Cardiac fibroblast (primary cell): ENCODE measurements around the gene RNF150.

ENCODE experiments used
- DNase-seq, 2 donors: peaks; one replicate each; pipeline versions ENCODE4 v3.0.0 to v3.0.0-alpha.2; 2010; ENCODE audit warnings: low read depth in 2 of 2
- H3K4me3 ChIP-seq, 2 donors: replicated peaks in 1 of 2; 1 replicate in 1 of 2; 2 replicates in 1 of 2; pipeline ENCODE4 v1.5.1; 2011; ENCODE audit warnings: low read depth in 2 of 2, low read length in 2 of 2, mild to moderate bottlenecking in 2 of 2, moderate library complexity in 1 of 2
- CTCF ChIP-seq: IDR thresholded peaks from one replicate; pipeline ENCODE4 v1.5.1; 2011; ENCODE audit warnings: low read depth, mild to moderate bottlenecking, low read length, inconsistent platforms

Gene RNF150

GRCh38 chr4:140893939-140894338, 239.3 kb downstream of the RNF150 start:
- H3K4me3 ChIP-seq = no peak overlapping the region
- no peak for TF ChIP-seq CTCF
- DNase-seq = peak; percentile 28 to 52

- no peak overlapping the region for H3K4me3 ChIP-seq
- DNase-seq = no peak
- no peak for TF ChIP-seq CTCF
Observed at GRCh38 chr4:140888054-140888453, 245.2 kb downstream of the RNF150 start.

GRCh38 chr4:140887467-140887866, 245.8 kb downstream of the RNF150 start:
- H3K4me3 ChIP-seq = no peak overlapping the region
- TF ChIP-seq CTCF = no peak

GRCh38 chr4:140884431-140885058, 248.7 kb downstream of the RNF150 start:
- TF ChIP-seq CTCF = peak; percentile 70
- H3K4me3 ChIP-seq = no peak overlapping the region
- DNase-seq = peak; percentile 86 to 87

More at GRCh38 chr4:140887467-140887866, 245.8 kb downstream of the RNF150 start:
- DNase-seq = no peak

- no peak overlapping the region for H3K4me3 ChIP-seq
Observed at GRCh38 chr4:140877781-140878180, 255.5 kb downstream of the RNF150 start.

GRCh38 chr4:140876615-140877364, 256.5 kb downstream of the RNF150 start:
- TF ChIP-seq CTCF = no peak
- peak; percentile 32 to 45 for DNase-seq
- no peak overlapping the region for H3K4me3 ChIP-seq

More at GRCh38 chr4:140877781-140878180, 255.5 kb downstream of the RNF150 start:
- no peak for DNase-seq
- no peak for TF ChIP-seq CTCF
